Measurements from ENCODE around the gene GPR55.
A peak's percentile ranks its signal among the peaks of the same experiment; 100 is the strongest.

Gene GPR55

DNA sequence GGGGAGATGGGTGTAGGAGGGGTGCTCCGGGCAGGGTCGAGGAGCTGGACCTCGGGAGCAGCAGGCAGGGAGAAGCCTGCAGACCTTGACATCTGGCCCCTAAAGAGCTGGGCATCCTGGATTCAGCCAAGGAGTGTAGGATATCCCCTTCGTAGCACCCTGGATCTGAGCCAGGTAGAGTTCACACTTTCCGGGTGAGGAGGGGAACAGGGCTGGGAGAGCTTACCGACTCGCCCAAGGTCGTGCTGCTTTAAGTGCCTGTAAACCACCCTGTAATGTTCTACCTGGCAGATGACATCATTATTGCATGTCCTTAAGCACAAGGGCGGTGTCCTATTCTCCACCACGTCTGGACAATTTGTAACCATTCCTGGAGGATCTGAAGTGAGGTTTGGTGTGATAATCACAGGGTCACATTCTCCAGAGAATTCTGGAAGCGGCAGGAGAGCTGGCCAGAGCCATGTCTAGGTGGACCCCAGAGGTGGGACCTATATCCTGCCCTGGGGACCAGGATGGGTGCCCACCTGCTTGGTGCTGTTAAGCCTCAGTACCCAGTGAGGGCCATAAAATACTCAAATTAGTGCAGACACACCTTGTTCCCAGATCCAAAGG is 45.7 kb downstream of the GPR55 start:
- no peak for DNase-seq (ENCODE audit: low spot score)

DNA sequence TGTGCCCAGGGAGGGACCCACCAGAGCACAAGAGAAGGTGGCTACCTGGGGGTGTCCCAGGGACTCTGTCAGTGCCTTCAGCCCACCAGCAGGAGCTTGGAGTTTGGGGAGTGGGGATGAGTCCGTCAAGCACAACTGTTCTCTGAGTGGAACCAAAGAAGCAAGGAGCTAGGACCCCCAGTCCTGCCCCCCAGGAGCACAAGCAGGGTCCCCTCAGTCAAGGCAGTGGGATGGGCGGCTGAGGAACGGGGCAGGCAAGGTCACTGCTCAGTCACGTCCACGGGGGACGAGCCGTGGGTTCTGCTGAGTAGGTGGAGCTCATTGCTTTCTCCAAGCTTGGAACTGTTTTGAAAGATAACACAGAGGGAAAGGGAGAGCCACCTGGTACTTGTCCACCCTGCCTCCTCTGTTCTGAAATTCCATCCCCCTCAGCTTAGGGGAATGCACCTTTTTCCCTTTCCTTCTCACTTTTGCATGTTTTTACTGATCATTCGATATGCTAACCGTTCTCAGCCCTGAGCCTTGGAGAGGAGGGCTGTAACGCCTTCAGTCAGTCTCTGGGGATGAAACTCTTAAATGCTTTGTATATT is 46.3 kb downstream of the GPR55 start:
- no peak for DNase-seq (ENCODE audit: low spot score)

DNA sequence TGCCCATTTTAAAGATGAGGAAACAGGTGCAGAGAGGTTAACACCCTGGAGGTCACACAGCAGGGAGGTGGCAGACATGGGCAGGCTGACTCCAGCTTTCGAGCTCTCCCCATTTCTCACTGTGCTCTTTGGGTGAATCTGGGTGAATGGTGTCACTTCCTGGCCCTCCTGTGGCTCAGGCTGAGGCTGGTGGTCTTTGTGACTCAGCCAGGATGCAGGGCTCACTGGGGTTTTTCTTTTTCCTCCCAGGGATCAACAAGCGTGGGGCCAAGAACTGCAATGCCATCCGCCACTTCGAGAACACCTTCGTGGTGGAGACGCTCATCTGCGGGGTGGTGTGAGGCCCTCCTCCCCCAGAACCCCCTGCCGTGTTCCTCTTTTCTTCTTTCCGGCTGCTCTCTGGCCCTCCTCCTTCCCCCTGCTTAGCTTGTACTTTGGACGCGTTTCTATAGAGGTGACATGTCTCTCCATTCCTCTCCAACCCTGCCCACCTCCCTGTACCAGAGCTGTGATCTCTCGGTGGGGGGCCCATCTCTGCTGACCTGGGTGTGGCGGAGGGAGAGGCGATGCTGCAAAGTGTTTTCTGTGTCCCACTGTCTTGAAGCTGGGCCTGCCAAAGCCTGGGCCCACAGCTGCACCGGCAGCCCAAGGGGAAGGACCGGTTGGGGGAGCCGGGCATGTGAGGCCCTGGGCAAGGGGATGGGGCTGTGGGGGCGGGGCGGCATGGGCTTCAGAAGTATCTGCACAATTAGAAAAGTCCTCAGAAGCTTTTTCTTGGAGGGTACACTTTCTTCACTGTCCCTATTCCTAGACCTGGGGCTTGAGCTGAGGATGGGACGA is 47.1 kb downstream of the GPR55 start:
- no peak for DNase-seq (ENCODE audit: low spot score)

DNA sequence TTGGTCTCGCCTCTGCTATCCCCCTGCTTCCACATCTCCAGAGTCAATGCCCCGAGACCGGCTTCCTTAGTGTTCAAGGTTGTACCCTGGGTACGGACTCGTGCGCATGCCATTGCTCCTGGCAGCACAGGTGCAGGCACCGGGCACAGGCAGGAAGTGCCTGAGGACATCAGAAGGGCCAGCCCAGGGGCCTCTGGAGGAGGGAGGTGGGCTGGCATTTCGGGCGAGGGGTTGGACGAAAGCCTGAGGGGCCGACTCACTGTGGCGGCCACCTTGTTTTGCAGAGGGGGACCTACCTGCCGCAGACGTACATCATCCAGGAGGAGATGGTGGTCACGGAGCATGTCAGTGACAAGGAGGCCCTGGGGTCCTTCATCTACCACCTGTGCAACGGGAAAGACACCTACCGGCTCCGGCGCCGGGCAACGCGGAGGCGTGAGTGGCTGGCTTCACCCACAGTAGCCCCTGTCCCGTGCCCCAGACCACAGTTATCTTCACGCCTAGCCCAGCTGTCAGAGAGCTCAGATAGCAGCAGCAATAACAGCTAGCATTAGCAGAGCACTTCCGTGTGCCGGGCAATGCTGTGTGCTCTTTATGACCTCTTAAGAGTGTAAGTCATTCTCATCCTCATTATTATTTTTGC is 47.8 kb downstream of the GPR55 start:
- DNase-seq (ENCODE audit: low spot score), result no peak

DNA sequence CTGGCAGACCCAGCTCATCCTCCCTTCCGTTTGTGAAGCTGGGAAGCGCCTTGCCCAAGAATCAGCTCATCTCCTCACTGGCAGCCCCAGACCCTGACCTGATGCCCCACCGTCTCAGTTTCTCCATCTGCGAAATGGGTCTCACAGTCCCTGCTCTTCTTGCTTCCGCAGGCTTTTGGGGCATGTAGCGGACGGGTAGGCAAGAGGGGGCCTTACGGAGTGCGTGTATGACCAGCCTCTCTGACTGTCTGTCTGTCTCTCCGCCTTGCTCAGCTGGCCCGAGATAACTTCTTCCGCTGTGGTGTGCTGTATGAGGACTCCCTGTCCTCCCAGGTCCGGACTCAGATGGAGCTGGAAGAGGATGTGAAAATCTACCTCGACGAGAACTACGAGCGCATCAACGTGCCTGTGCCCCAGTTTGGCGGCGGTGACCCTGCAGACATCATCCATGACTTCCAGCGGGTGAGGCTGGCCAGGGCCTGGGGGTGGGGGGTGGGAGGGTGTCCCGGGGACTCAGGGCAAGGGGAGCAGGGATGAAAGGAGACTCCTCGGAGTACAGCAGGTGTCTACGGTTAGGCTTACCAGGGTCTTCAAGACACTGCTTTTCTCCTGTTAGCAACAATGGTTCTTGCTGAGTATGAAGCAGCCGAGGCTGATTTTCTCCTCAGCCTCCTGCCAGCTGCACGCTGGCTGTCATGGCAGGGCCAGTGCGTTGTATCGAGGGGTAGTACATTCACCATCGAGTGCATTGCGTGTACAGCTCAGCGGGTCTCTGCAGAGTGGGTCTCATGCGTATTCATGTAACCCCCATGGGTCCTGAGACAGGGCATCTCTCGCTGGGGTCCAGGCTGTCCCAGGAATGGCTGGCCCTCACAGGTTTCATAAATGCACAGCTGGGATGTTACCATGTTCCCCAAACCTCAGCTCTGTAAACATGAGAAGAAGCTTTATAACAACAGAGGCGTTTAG is 49.4 kb downstream of the GPR55 start:
- no peak for DNase-seq (ENCODE audit: low spot score)

DNA sequence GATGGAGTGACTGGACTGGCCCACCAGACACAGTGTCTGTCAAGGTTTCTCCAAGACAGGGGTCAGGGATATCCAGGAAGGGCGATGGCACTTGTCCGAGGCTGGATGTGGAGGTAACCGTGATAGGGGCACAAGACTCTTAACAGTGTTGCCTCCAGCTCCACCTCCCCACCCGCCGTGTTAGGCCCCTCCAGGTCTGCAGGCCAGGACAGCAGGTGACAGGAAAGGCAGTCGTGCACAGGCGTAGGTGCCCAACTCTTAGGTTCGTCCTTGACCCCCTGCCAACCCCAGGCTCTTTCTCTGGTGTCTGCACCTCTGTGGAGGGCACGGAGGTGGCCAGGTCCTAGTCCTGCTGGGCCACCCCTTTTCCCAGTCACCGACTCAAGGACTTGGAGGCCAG is 50.2 kb downstream of the GPR55 start:
- DNase-seq (ENCODE audit: low spot score), result no peak

DNA sequence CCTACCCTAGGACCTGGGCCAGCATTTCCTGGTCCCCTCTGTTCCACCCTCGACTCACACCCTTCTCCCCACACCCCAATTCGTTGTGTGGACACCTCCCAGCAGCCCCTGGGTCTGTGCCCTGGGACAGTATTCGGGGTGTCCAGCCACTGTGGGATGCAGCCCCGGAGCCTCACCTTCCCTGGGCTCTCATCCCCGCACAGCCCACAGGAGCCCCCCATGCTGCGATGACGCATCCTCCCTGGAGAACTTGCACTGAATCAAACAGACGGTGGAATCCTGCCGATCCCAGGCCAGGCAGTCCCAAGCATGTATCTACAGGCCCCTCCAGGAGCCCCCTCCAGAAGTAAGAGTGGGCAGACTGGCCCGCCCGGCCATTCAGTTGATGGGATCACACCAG is 50.6 kb downstream of the GPR55 start:
- DNase-seq (ENCODE audit: low spot score), result no peak

DNA sequence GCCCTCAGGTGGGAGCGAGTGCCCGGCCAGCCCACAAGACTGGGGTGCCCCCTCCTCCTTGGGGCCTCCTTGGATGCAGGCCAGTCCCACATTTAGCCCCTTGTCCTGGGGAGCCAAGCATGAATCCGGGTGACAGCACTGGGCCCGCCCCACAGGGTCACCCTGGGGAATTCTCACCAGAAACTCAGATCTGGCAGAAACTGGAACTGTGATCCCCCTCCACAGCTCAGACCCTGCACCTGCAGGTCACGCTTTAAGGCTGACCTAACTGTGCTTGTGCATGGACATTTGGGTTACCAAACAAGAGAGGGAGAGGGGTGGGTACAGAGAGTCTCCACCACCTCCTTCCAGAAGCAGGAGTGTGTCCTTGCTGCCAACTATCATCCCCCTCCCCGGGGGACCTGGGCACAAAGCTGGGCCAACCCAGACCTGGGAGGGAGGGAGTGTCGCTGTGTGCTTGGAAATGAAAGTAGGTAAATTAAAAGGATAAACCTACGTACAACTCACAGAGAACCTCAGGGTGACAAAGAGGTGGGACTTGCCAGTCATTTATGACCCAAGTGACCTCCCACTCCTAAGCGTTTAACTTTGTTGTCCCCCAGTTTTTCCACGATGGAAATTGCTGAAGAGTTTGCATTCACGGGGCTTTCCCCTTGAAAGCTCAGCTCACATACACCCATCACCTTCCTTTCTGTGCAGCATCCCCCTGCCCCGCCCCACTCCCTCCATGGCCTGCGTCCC is 51.2 kb downstream of the GPR55 start:
- no peak for DNase-seq (ENCODE audit: low spot score)

DNA sequence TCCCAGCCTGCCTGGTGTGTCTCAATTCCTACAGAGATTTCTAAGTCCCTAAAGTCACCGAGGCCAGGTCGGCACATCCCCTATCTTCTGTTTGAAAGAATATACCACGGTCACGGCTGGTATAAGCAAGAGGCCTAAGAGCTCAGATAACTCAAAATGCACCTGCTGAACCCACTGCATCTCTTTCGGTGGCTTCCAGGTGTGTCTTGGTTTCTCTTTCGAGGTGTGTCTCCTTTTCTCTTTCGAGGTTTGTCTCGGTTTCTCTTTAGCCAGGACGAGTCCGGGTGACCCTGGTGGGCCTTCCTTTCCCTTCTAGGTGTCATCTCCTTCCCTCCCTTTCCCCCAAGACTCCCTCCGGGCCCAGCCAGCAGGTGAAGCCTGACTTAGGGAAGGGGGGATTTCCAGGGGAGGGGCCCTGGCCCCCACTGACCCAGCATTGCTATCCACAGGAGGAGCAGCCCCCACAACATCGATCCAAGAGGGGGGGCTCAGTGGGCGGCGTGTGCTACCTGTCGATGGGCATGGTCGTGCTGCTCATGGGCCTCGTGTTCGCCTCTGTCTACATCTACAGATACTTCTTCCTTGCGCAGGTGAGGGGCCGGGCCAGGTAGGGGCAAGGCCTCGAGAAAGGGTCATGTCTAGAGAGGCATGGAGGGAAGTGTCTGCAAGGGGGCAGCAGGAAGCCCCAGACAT is 51.9 kb downstream of the GPR55 start:
- no peak for DNase-seq (ENCODE audit: low spot score)

DNA sequence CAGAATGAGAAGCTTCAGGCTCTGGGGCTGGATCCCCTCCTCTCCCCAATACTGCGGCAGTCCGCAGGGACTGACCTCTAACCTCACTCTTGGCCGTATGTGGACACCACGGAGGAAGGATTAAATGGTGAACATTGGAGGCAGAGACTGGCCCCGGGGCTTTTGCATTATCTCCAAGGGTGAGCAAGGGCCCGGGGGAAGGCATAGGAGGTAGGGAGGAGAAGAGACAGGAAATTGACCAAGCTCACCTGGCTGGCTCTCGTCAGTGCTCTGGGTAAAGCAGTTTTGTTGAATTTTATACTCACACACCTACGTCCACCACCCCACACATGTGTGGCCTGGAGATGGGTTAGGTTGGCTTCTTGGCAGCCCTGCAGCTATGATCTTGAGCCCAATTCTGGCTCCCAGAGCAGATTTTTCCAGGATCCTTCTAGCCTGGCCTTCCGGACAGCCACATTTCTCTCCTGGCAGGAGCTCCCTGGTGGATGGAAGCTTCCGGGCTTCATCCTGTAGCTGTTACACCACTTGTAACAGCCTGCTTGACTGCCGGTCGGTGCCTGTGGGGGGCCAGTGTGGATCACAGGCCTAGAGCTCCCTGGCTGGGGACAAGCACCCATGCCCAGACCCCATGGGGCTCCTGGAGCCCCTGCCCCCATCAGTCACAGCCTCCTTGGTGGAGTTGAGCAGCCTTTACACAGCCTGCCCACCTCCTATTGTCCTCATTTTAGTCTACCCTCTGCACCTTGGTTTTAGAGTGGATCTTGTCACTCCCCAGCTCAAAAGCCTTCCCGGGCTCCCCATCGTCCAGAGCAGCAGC is 52.7 kb downstream of the GPR55 start:
- DNase-seq (ENCODE audit: low spot score), result no peak

DNA sequence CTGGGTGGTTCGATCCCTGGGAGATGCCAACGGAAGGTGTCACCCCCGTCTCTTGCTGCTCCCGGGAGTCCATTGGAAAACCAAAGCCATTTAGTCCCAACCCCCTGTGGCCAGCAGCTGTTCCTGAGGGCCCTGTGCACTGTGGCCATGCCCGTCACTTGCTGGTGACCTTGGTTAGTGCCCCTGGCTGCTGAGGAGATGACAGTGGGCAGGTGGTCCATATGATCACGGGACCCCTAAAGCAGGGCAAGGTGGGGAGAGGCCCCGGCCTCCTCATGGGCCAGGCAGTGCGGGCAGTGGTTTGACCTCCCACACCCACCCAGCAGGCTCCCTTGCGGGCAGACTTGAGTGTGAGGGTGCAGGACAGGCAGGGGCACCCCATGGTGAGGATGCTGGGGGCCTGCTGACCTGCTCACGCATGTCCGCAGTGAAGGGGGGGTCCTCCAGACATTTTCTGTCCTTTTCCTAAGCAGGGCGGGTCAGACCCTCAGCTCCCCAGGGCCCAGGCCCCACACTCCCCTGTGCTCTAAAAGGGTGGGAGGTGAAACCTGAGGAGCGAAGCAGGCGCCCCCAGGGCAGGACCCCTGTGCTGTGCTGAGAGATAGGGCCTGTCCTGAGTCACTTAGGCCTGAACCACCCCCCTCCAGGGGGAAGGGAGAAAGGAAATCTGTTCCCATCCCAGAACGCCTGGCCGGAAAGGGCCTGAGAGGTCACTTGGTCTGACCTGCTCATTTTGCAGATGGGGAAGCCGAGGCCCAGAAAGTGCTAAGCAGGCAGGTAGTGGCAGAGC is 53.5 kb downstream of the GPR55 start:
- no peak for DNase-seq (ENCODE audit: low spot score)

DNA sequence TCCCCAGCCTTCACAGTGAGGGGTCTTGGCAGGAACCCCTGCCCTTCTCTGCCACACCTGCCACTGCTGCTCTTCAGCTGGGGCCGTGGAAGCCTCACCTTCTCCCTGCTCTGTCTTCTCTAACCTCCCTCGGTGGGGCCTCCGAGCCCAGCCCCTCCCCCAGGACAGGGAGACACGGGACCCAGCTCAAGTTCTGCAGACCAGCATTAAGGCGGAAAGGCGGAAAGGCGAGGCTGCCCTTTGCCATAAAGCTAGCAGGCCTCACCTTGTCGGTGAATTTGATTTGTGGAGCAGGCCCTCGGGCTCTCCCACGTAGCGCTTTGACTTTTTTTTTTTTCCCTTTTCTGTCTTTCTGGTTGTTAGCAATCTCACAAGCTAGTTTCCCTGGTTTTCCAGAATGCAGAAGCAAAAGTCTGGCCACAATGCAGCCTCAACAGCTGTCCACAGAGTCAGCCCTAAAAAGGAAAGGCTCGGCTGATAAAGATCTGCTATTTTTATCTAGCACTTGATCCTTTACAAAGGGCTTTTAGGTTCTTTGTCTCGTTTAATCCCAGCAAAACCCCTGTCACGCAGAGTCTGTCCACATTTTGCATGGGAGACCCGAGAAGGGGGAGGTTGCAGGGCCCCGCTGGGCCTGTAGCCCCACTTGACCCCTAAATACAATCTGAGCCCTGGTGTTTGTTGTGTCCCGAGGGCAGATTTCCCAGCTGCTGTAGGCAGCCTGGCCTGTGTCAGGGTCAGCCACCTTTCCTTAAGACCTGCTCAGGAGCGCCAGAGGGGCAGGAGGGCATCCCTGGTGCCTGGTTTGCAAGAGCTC is 54.3 kb downstream of the GPR55 start:
- DNase-seq (ENCODE audit: low spot score), result peak; percentile 37

DNA sequence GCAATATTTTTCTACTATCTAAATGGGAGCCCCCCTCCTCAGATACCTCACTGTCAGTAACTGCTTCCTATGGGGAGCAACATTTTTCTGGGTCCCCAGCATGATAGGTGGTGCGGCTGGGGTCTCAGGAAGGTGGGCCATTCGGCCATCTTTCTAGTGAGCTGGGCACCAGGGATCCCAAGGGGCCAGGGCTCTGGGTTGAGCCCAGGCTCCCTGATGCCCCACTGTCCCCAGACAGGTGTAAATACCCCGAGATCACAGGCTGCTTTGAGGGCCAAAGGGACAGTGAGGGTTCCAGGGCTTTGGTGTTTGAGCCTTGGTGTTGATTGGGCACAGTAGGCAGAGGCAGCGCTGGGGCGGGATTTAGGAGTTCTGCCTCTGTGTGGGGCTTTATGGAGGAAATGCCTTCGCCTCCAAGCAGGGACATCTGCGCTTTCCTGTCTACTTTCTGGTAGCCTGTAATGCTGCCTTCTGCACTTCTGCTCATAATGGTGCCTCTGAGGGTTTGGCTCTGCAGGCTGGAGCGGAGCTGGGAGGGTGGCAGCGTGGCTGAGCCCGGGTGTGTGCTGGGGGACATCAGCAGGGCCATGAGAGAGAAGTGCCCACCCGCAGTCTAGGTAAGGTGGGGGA is 55.0 kb downstream of the GPR55 start:
- DNase-seq (ENCODE audit: low spot score), result no peak

DNA sequence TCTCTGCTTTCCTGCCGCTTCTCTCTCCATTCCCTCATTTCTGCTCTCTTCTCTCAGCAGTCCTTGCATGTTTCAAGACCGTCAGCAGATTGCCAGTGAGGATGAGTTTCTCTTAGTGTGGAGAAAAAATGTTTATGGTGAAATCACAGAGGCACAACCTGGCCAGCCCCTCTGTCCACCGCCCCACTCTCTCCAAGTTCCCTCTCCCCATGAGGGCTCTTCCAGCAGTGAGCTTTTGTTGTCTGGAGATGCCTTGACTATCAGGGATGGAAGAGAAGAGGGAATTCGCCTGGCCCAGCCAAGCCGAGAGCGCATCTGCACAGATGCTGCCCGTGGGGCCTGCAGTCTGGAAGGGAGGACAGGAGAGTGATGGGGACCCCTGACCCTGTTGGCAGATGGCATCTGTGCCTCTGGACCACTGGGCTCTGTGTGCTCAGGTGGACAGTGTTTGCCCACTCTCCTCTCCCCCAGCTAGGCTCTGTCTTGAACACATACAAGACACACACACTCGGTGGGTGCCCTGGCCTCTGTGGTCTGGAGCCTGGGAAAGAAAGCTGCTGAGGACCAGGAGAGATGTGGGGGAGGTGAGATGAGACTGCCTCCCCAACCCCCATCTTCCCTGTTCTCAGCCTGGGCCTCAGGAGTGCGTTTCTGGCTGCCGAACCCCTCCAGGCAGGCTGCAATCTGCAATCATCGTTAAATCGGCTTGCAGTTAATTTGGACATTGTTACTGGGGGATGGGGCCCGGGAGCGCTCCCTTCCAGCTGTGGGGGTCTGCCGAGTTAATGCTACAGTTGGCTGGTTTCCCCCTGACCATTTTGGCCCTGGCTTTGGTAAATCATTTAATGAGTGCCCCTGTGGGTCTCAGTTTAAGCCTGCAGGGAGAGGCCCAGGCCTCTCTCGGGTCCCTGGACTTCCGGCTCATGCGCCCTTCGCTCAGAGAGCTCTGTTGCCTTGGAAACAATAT is 55.8 kb downstream of the GPR55 start:
- DNase-seq (ENCODE audit: low spot score), result no peak

DNA sequence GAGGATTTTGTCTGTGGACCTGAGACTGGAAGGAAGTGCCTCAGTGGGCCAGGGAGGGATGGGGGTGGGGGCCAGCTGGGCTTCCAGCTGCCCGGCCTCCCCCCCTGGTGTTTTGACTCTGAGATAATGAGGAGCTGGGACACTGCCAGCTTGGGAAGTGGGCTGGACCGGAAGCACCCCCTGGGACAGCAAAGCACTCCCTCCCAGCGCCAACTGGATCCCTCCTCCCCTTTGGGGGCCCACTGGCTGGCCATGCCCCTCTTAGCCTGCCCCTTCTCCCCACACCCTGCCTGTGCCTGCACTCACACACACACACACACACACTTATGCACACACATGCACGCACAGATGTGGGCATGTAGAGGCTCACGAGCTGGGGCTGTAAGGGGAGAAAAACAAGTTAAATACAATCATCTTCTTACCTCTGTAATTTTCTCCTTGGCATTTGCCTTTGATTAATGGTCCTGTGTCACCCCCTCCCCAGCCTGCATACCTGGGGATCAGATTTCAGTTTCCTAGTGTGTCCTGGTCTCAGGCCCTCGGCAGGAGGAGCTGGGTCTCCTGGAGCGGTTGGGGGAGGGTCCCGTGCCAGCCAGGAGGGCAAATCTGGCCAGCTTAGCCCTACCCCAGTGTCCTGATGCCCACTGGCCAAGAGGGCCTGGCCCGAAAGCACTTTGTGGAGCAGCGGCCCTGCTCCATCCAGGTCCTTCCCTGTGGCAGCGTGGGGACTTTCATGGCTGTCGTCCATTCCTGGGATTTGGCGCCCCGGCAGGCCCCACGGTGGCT is 56.7 kb downstream of the GPR55 start:
- DNase-seq (ENCODE audit: low spot score), result no peak

All from putamen (tissue), 1 donor.